Measurements from ENCODE around the gene SWAP70.

Gene SWAP70

DNA sequence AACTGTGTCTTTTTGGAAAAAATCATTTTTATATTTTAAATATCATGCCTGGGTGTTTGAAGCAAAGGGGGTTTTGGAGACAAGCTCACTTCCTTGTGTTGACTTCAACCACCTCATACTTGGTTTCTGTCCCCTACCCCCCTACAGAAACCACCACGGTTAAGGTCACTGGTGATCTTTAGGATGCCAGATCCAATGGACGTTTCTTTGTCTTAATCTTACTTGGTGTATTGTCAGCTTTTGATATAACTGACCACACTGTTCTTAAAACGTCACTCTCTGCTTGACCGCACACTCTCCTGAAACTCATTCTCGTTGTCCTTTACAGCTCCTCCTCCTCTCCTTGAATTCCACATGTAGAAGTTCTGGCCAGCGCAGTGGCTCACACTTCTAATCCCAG lies 34.8 kb upstream of the SWAP70 start:
- H3K36me3 ChIP-seq (ENCODE audit: insufficient read depth) = no peaks in the 10 kb centered on the region
- no peak overlapping the region for H3K27ac ChIP-seq
- H3K9ac ChIP-seq = no peak overlapping the region
- H3K4me3 ChIP-seq (IDR thresholded peaks at IDR 0.05; ENCODE audit: insufficient read depth, low read depth, low read length) = no peak overlapping the region
- no peaks in the 10 kb centered on the region for H4K20me1 ChIP-seq (ENCODE audit: insufficient read depth)
- H3K79me2 ChIP-seq (ENCODE audit: insufficient read depth, low read depth) = no peaks in the 10 kb centered on the region
- no peak overlapping the region for H2AFZ ChIP-seq (ENCODE audit: low read depth)
- no peaks in the 10 kb centered on the region for H3K4me1 ChIP-seq (ENCODE audit: low read depth, poor library complexity, severe bottlenecking)
- no peaks in the 10 kb centered on the region for H3K27me3 ChIP-seq (ENCODE audit: insufficient read depth, low read depth)
- no peak overlapping the region for H3K4me2 ChIP-seq
- TF ChIP-seq, protein P1, sequence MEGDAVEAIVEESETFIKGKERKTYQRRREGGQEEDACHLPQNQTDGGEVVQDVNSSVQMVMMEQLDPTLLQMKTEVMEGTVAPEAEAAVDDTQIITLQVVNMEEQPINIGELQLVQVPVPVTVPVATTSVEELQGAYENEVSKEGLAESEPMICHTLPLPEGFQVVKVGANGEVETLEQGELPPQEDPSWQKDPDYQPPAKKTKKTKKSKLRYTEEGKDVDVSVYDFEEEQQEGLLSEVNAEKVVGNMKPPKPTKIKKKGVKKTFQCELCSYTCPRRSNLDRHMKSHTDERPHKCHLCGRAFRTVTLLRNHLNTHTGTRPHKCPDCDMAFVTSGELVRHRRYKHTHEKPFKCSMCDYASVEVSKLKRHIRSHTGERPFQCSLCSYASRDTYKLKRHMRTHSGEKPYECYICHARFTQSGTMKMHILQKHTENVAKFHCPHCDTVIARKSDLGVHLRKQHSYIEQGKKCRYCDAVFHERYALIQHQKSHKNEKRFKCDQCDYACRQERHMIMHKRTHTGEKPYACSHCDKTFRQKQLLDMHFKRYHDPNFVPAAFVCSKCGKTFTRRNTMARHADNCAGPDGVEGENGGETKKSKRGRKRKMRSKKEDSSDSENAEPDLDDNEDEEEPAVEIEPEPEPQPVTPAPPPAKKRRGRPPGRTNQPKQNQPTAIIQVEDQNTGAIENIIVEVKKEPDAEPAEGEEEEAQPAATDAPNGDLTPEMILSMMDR (conservative IDR thresholded peaks at IDR 0.05; ENCODE audit: low read depth, low read length) = no peak

DNA sequence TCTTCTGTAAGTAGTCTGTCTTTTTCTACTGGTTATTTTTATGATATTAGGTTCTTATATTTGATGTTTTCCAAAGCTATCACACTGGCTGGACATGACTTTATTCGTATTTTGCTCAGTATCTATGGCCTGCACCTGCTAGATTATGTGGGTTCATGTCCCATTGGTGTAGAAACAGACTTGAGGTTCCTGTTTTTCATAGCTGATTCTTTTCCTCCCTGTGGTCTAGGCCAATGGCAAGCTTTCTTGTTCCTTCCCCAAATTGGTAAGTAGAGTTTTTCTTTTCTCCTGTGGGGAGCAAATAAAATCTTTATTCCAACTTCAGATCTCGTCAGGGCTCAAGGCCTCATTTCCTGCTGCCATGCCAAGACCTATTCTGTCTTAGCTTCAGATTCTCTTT lies 30.2 kb upstream of the SWAP70 start:
- no peaks in the 10 kb centered on the region for H3K79me2 ChIP-seq (ENCODE audit: insufficient read depth, low read depth)
- no peak overlapping the region for H2AFZ ChIP-seq (ENCODE audit: low read depth)
- no peak overlapping the region for H3K9ac ChIP-seq
- H3K27ac ChIP-seq = no peak overlapping the region
- TF ChIP-seq, protein P1 (conservative IDR thresholded peaks at IDR 0.05; ENCODE audit: low read depth, low read length) = no peak
- H3K4me3 ChIP-seq (IDR thresholded peaks at IDR 0.05; ENCODE audit: insufficient read depth, low read depth, low read length) = no peak overlapping the region
- no peaks in the 10 kb centered on the region for H3K27me3 ChIP-seq (ENCODE audit: insufficient read depth, low read depth)
- no peak overlapping the region for H3K4me2 ChIP-seq
- no peaks in the 10 kb centered on the region for H3K36me3 ChIP-seq (ENCODE audit: insufficient read depth)
- no peaks in the 10 kb centered on the region for H3K4me1 ChIP-seq (ENCODE audit: low read depth, poor library complexity, severe bottlenecking)
- H4K20me1 ChIP-seq (ENCODE audit: insufficient read depth) = no peaks in the 10 kb centered on the region

DNA sequence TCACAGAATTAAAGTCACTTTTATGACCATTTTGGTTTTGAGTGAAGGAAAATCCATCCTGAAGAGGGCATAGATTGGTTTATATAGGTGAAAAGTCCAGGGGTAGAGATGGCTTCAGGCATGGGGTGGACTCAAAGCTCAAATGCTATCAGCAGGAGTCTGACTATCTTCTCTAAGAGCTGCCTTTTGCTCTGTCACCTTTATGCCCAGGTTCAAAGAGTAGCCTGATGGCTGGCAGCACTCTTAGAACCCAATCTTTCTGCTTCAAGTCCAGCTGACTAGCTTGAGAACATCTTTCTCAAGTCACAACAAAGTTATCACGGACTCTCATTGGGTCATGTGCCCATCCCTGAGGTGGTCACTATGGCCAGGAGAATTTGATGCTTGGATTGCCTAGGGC lies 27.2 kb upstream of the SWAP70 start:
- Histone ChIP-seq H3K4me3 (IDR thresholded peaks at IDR 0.05; ENCODE audit: insufficient read depth, low read depth, low read length) (no peak overlapping the region), H3K4me1 (ENCODE audit: low read depth, poor library complexity, severe bottlenecking) (no peaks in the 10 kb centered on the region), H3K27ac (no peak overlapping the region), H3K4me2 (no peak overlapping the region), H4K20me1 (ENCODE audit: insufficient read depth) (no peaks in the 10 kb centered on the region), H3K27me3 (ENCODE audit: insufficient read depth, low read depth) (no peaks in the 10 kb centered on the region), H3K79me2 (ENCODE audit: insufficient read depth, low read depth) (no peaks in the 10 kb centered on the region), H3K36me3 (ENCODE audit: insufficient read depth) (no peaks in the 10 kb centered on the region), H3K9ac (no peak overlapping the region), H2AFZ (ENCODE audit: low read depth) (no peak overlapping the region)
- TF ChIP-seq, protein P1 (conservative IDR thresholded peaks at IDR 0.05; ENCODE audit: low read depth, low read length) = no peak

DNA sequence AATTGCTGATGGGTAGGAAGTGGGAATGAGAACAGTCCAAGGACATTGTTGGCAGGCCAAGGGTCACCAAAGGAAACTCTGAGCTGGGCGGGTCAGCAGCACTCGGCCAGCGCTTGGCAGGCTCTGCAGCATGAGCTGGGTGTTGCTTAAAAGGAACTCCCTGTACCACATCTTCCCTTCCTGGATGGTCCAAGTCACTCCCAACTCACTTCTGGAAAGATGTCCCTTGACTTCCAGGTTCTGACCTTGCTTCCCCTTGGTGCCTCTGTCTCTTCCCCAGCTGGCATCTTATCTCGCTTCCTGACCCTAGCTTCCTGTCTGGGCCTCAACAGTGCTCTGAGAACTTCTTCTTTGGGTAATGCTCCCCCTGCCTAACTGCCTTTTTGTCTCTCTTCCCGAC lies 24.8 kb upstream of the SWAP70 start:
- no peaks in the 10 kb centered on the region for H3K4me1 ChIP-seq (ENCODE audit: low read depth, poor library complexity, severe bottlenecking)
- no peaks in the 10 kb centered on the region for H3K36me3 ChIP-seq (ENCODE audit: insufficient read depth)
- no peaks in the 10 kb centered on the region for H3K79me2 ChIP-seq (ENCODE audit: insufficient read depth, low read depth)
- H4K20me1 ChIP-seq (ENCODE audit: insufficient read depth) = no peaks in the 10 kb centered on the region
- no peaks in the 10 kb centered on the region for H3K27me3 ChIP-seq (ENCODE audit: insufficient read depth, low read depth)
- no peak overlapping the region for H3K4me3 ChIP-seq (IDR thresholded peaks at IDR 0.05; ENCODE audit: insufficient read depth, low read depth, low read length)
- no peak overlapping the region for H3K9ac ChIP-seq
- H3K4me2 ChIP-seq = no peak overlapping the region
- H2AFZ ChIP-seq (ENCODE audit: low read depth) = no peak overlapping the region
- TF ChIP-seq, protein P1 (conservative IDR thresholded peaks at IDR 0.05; ENCODE audit: low read depth, low read length) = no peak
- H3K27ac ChIP-seq = no peak overlapping the region

DNA sequence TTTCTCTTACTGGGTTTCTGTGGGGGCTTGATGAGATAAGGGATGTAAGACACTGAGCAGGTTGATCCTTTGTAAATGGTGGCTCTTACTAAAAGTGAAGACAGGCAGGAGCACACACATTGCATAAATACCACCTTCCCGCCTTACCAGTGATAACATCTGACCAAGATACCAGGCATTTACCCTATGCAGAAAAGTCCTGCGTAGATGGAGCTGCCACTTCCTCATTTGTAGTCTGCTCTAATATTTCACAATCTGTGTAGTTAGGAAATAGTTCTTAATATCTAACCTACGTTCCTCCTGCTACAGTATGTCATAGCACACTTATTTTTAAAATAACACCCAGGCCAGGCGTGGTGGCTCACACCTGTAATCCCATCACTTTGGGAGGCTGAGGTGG lies 23.9 kb upstream of the SWAP70 start:
- Histone ChIP-seq H4K20me1 (ENCODE audit: insufficient read depth) (no peaks in the 10 kb centered on the region), H3K79me2 (ENCODE audit: insufficient read depth, low read depth) (no peaks in the 10 kb centered on the region), H3K27ac (no peak overlapping the region), H3K4me2 (no peak overlapping the region), H2AFZ (ENCODE audit: low read depth) (no peak overlapping the region), H3K4me1 (ENCODE audit: low read depth, poor library complexity, severe bottlenecking) (no peaks in the 10 kb centered on the region), H3K4me3 (IDR thresholded peaks at IDR 0.05; ENCODE audit: insufficient read depth, low read depth, low read length) (no peak overlapping the region), H3K9ac (no peak overlapping the region), H3K27me3 (ENCODE audit: insufficient read depth, low read depth) (no peaks in the 10 kb centered on the region), H3K36me3 (ENCODE audit: insufficient read depth) (no peaks in the 10 kb centered on the region)
- TF ChIP-seq, protein P1 (conservative IDR thresholded peaks at IDR 0.05; ENCODE audit: low read depth, low read length) = no peak

Measured in KMS-11 (cell line).